ENCODE data around the gene ZNF324.
"Not testable (repeated sequence)": the region's sequence is repeated elsewhere in the genome, so short reads cannot be mapped to it uniquely, and the experiment has no call there.

The ZNF324 gene

DNA sequence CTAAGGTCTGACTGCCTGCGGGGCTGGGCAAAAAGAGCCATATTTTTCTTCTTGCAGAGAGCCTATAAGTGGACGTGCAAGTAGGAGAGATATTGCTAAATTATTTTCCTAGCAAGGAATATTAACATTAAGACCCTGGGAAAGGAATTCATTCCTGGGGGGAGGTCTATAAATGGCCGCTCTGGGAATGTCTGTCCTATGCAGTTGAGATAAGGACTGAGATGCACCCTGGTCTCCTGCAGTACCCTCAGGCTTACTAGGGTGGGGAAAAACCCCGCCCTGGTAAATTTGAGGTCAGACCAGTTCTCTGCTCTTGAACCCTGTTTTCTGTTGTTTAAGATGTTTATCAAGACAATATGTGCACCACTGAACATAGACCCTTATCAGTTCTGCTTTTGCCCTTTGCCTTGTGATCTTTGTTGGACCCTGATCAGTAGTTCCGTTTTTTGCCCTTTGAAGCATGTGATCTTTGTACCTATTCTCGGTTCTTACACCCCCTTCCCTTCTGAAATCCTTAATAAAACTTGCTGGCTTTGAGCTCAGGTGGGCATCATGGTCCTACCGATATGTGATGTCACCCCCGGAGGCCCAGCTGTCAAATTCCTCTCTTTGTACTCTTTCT, 40.8 kb downstream of the ZNF324 start:
- not testable (repeated sequence) for DNase-seq; H3K36me3 Mint-ChIP-seq (ENCODE audit: low read depth); H3K4me3 Mint-ChIP-seq; H3K9me3 Mint-ChIP-seq; H3K4me1 Mint-ChIP-seq (ENCODE audit: low read depth); H3K27ac Mint-ChIP-seq; H3K27me3 Mint-ChIP-seq

GRCh38 chr19:58509731-58510083, 42.8 kb downstream of the ZNF324 start:
- Mint-ChIP-seq H3K9me3 (peaks cover 3% of the 10 kb centered on the region), H3K4me1 (ENCODE audit: low read depth) (peaks cover 6% of the 10 kb centered on the region), H3K4me3 (no peak overlapping the region), H3K27ac (no peak overlapping the region), H3K27me3 (no peaks in the 10 kb centered on the region), H3K36me3 (ENCODE audit: low read depth) (peaks cover 14% of the 10 kb centered on the region)
- no peak for DNase-seq

GRCh38 chr19:58510084-58510862, 43.4 kb downstream of the ZNF324 start:
- H3K27ac Mint-ChIP-seq = no peak overlapping the region
- H3K27me3 Mint-ChIP-seq = no peaks in the 10 kb centered on the region
- DNase-seq = no peak
- H3K4me3 Mint-ChIP-seq = no peak overlapping the region
- peaks cover 18% of the 10 kb centered on the region for H3K36me3 Mint-ChIP-seq (ENCODE audit: low read depth)
- peaks cover 9% of the 10 kb centered on the region for H3K4me1 Mint-ChIP-seq (ENCODE audit: low read depth)
- H3K9me3 Mint-ChIP-seq = peaks cover 3% of the 10 kb centered on the region

- no peak for DNase-seq
- Mint-ChIP-seq H3K27me3 (no peaks in the 10 kb centered on the region), H3K36me3 (ENCODE audit: low read depth) (peaks cover 31% of the 10 kb centered on the region), H3K4me3 (no peak within 1 kb of the TSS), H3K27ac (no peak within 1 kb of the TSS), H3K4me1 (ENCODE audit: low read depth) (peaks cover 19% of the 10 kb centered on the region), H3K9me3 (peaks cover 3% of the 10 kb centered on the region)
These were observed 44.7 kb downstream of the ZNF324 start, which contains the start of gene SLC27A5 for GRCh38 chr19:58511353-58512208. Gene SLC27A5, minus strand, starts transcription at chr19:58511992. Its CDS starts 37 bp downstream, at chr19:58511955.

GRCh38 chr19:58513213-58513693, 46.4 kb downstream of the ZNF324 start:
- peaks cover 30% of the 10 kb centered on the region for H3K4me1 Mint-ChIP-seq (ENCODE audit: low read depth)
- peak overlapping the region; percentile 93 for H3K27ac Mint-ChIP-seq
- H3K36me3 Mint-ChIP-seq (ENCODE audit: low read depth) = peaks cover 38% of the 10 kb centered on the region
- DNase-seq = no peak
- H3K27me3 Mint-ChIP-seq = no peaks in the 10 kb centered on the region
- peak overlapping the region; percentile 88 for H3K4me3 Mint-ChIP-seq
- no peaks in the 10 kb centered on the region for H3K9me3 Mint-ChIP-seq

GRCh38 chr19:58513694-58514563, 47.0 kb downstream of the ZNF324 start:
- Mint-ChIP-seq H3K36me3 (ENCODE audit: low read depth) (peaks cover 44% of the 10 kb centered on the region), H3K9me3 (no peaks in the 10 kb centered on the region), H3K4me3 (peak overlapping the region; percentile 88), H3K27me3 (no peaks in the 10 kb centered on the region), H3K4me1 (ENCODE audit: low read depth) (peaks cover 37% of the 10 kb centered on the region), H3K27ac (peak overlapping the region; percentile 93)
- peak; percentile 98 for DNase-seq

GRCh38 chr19:58514564-58515022, 47.7 kb downstream of the ZNF324 start:
- Mint-ChIP-seq H3K27ac (peak overlapping the region; percentile 92), H3K9me3 (no peaks in the 10 kb centered on the region), H3K4me3 (peak overlapping the region; percentile 88), H3K36me3 (ENCODE audit: low read depth) (peaks cover 51% of the 10 kb centered on the region), H3K27me3 (no peaks in the 10 kb centered on the region), H3K4me1 (ENCODE audit: low read depth) (peaks cover 38% of the 10 kb centered on the region)
- DNase-seq = no peak

GRCh38 chr19:58515259-58515658, 48.4 kb downstream of the ZNF324 start:
- H3K9me3 Mint-ChIP-seq = no peaks in the 10 kb centered on the region
- DNase-seq = no peak
- peaks cover 43% of the 10 kb centered on the region for H3K4me1 Mint-ChIP-seq (ENCODE audit: low read depth)
- no peaks in the 10 kb centered on the region for H3K27me3 Mint-ChIP-seq
- H3K4me3 Mint-ChIP-seq = peak overlapping the region; percentile 88
- H3K36me3 Mint-ChIP-seq (ENCODE audit: low read depth) = peaks cover 56% of the 10 kb centered on the region
- peak overlapping the region; percentile 82 for H3K27ac Mint-ChIP-seq

DNA sequence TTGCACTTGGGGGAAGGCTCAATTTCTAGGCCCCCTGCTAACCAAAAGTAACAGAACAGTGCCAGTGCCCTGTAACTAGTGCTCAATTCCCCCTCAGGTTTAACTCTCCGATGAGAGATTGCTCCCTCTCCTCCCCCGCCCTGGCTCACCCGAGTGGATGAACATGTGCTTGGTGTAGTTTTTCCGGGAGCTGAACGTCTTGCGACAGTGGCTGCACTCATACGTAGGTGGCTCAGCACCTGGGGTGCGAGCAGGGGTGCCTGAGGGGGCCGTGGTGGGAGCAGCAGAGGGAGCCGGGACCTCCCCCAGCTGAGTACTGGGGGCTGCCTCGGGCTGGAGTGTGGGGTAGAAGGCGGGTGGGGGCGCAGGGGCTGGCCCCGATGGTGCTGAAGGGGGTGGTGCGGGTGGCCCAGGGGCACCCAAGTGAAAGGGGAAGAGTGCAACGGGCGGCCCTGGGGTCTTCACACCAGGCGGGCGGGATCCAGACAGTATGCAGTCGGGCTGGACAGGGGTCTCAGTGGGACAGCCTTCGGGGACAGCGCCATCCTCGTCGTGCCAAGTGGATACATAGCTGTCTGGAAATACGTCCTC, 49.5 kb downstream of the ZNF324 start:
- Mint-ChIP-seq H3K9me3 (no peaks in the 10 kb centered on the region), H3K27me3 (no peaks in the 10 kb centered on the region), H3K27ac (peak overlapping the region; percentile 82), H3K36me3 (ENCODE audit: low read depth) (peaks cover 56% of the 10 kb centered on the region), H3K4me3 (peak overlapping the region; percentile 88), H3K4me1 (ENCODE audit: low read depth) (peaks cover 48% of the 10 kb centered on the region)
- no peak for DNase-seq

- H3K4me3 Mint-ChIP-seq = no peak overlapping the region
- no peaks in the 10 kb centered on the region for H3K9me3 Mint-ChIP-seq
- peaks cover 56% of the 10 kb centered on the region for H3K36me3 Mint-ChIP-seq (ENCODE audit: low read depth)
- H3K27ac Mint-ChIP-seq = no peak overlapping the region
- H3K27me3 Mint-ChIP-seq = no peaks in the 10 kb centered on the region
- peaks cover 49% of the 10 kb centered on the region for H3K4me1 Mint-ChIP-seq (ENCODE audit: low read depth)
- DNase-seq = no peak
These were observed 50.3 kb downstream of the ZNF324 start for GRCh38 chr19:58516964-58517833.

- Mint-ChIP-seq H3K4me1 (ENCODE audit: low read depth) (peaks cover 47% of the 10 kb centered on the region), H3K4me3 (peak overlapping the region; percentile 94), H3K27me3 (no peaks in the 10 kb centered on the region), H3K27ac (peak overlapping the region; percentile 95), H3K36me3 (ENCODE audit: low read depth) (peaks cover 56% of the 10 kb centered on the region), H3K9me3 (no peaks in the 10 kb centered on the region)
- DNase-seq = no peak
These were observed 51.6 kb downstream of the ZNF324 start for GRCh38 chr19:58518256-58519086.

DNA sequence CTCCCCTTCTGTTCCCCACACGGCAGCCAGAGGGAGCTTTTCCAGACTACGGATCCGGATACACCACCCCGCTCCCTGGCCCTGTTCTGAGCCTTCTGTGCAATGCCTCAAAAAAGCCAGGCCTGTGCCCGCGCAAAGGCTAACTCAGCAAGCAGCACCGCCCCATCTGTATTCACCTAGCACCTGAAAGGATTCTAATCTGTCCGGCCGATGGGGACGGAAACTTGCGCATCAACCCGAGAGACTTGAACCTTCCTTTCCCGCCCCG, 52.1 kb downstream of the ZNF324 start:
- DNase-seq = peak; percentile 68
- H3K4me1 Mint-ChIP-seq (ENCODE audit: low read depth) = peaks cover 45% of the 10 kb centered on the region
- no peaks in the 10 kb centered on the region for H3K27me3 Mint-ChIP-seq
- H3K9me3 Mint-ChIP-seq = no peaks in the 10 kb centered on the region
- peak overlapping the region; percentile 95 for H3K27ac Mint-ChIP-seq
- peaks cover 55% of the 10 kb centered on the region for H3K36me3 Mint-ChIP-seq (ENCODE audit: low read depth)
- H3K4me3 Mint-ChIP-seq = peak overlapping the region; percentile 94

All from activated T-cell treated with anti-CD3 and anti-CD28 coated beads, Interleukin-2, amount 50 U/mL, for 24 hours (primary cell).